Neuron (in vitro differentiated cells): ENCODE data around the gene HERC5.
"Not testable (repeated sequence)": the region's sequence is repeated elsewhere in the genome, so short reads cannot be mapped to it uniquely, and the experiment has no call there.

Source experiments
- H2AFZ ChIP-seq: one replicate; pipeline ENCODE4 v1.6.1; 2013; ENCODE audit warnings: low read depth, mild to moderate bottlenecking, inconsistent platforms, low read length, moderate library complexity
- H3K27me3 ChIP-seq: one replicate; pipeline ENCODE4 v1.6.1; 2013; ENCODE audit warnings: low read length; ENCODE audit not compliant: insufficient read depth
- H3K36me3 ChIP-seq: one replicate; pipeline ENCODE4 v1.6.1; 2013; ENCODE audit warnings: low read length; ENCODE audit not compliant: insufficient read depth
- H3K4me1 ChIP-seq: one replicate; pipeline ENCODE4 v1.6.1; 2013; ENCODE audit warnings: low read length; ENCODE audit not compliant: insufficient read depth
- H3K4me3 ChIP-seq: 2 replicates; pipeline ENCODE4 v1.5.1; 2013; ENCODE audit warnings: mild to moderate bottlenecking, low read length, moderate library complexity
- H3K9me3 ChIP-seq: one replicate; pipeline ENCODE4 v1.6.1; 2013; ENCODE audit warnings: low read length

The HERC5 gene

DNA sequence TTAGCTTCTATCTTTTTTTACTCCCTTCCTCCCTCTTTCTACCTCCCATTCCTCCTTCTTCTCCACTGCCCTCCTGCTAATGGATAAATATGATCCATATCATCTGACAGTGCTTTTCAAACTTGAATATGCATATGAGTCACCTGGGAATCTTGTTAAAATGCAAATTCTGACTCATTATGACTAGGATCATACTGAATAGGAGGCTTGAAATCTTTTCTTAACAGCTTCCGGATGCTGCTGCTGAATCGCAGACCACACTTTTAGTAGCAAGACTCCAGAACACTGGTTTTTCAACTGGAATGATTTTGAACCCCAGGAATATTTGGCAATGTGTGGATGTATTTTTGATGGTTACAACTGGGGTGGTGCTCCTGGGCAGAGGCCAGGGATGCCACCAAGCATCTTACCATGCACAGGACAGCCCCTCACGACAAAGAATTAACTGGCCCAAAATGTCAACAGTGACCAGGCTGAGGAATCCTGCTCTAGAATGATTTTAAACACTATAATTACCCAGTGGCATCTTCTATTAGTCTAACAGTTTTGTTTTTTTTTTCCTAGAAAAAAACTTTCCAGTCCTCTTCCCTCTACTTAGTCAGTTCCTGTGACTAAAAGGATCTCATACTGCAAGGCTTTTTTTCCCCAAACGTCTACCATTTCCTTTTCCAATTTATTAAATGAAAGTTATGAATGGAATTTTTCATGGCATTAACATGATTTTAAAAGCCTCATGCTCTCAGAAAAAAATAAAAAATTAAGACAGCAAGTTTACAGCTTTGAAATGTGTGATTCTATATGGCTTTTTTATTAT lies 77.2 kb downstream of the HERC5 start:
- Histone ChIP-seq H3K27me3 (peaks cover 3% of the 10 kb centered on the region), H3K4me1 (no peaks in the 10 kb centered on the region), H2AFZ (no peak overlapping the region), H3K4me3 (no peak overlapping the region), H3K9me3 (no peaks in the 10 kb centered on the region), H3K36me3 (no peaks in the 10 kb centered on the region)

DNA sequence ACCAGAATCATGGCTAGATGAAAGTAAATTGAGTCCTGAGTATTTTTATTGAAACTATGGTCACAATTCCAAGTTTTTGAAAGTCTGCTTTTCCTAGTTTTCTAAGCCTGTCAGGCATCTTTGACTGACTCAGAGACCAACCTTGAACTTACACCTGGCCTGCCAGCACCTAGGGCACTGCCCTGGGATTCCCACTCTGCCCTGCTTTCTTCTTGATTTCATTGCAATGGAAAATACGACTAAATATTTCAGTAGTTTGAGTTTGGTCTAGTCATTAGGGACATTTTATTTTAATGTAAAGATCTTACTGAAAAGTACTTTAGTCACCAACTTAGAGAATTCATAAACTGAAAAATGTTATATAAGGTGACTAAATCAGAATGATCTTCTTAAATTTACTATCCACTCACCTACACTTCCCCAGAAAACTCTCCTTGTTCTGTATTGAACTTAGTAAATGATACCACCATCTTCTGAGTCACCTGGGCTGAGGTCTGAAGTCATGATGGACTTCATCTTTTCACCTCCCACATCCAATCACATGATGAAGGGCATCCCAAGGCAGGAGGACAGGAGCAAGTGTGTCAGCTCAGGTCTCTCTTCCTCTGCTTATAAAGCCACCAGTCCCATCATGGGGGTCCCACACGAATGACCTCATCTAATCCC lies 78.3 kb downstream of the HERC5 start:
- Histone ChIP-seq H3K36me3 (no peaks in the 10 kb centered on the region), H3K9me3 (no peaks in the 10 kb centered on the region), H3K27me3 (peaks cover 3% of the 10 kb centered on the region), H3K4me3 (no peak overlapping the region), H3K4me1 (no peaks in the 10 kb centered on the region), H2AFZ (no peak overlapping the region)

DNA sequence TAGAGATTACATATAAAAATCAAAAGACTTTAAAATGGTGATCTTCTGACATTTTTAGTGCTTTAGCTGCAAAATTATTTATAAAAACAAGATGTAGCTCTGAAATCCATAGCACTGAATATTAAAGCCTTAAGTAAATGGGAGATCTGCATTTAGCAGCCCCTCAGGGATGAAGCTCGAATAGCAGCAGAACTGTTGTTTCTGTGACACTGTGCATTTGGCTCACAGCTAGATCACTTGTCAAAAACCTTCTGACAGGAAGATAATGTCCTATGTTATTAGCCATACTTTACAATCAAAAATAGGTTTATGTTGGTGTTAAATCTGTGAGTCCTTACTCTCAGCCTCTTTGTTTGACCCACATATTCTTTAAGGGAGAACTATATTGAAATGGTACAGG lies 80.8 kb downstream of the HERC5 start:
- H3K4me1 ChIP-seq: no peaks in the 10 kb centered on the region
- H2AFZ ChIP-seq: no peak overlapping the region
- H3K9me3 ChIP-seq: no peaks in the 10 kb centered on the region
- peaks cover 3% of the 10 kb centered on the region for H3K27me3 ChIP-seq
- no peak overlapping the region for H3K4me3 ChIP-seq
- no peaks in the 10 kb centered on the region for H3K36me3 ChIP-seq

DNA sequence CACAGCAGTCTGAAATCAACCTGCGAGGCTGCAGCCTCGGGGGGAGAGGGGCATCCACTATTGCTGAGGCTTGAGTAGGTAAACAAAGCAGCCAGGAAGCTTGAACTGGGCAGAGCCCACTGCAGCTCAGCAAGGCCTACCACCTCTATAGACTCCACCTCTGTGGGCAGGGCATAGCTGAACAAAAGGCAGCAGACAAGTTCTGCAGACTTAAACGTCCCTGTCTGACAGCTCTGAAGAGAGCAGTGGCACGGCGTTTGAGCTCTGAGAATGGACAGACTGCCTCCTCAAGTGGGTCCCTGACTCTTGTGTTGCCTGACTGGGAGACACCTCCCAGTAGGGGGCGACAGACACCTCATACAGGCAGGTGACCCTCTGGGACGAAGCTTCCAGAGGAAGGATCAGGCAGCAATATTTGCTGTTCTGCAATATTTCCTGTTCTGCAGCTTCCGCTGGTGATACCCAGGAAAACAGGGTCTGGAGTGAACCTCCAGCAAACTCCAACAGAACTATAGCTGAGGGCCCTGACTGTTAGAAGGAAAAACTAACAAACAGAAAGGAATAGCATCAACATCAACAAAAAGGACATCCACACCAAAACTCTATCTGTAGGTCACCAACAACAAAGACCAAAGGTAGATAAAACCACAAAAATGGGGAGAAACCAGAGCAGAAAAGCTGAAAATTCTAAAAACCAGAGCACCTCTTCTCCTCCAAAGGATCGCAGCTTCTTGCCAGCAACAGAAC lies 82.6 kb downstream of the HERC5 start:
- H3K4me1 ChIP-seq, H3K27me3 ChIP-seq, H3K9me3 ChIP-seq, H2AFZ ChIP-seq, H3K4me3 ChIP-seq, H3K36me3 ChIP-seq: not testable (repeated sequence)

DNA sequence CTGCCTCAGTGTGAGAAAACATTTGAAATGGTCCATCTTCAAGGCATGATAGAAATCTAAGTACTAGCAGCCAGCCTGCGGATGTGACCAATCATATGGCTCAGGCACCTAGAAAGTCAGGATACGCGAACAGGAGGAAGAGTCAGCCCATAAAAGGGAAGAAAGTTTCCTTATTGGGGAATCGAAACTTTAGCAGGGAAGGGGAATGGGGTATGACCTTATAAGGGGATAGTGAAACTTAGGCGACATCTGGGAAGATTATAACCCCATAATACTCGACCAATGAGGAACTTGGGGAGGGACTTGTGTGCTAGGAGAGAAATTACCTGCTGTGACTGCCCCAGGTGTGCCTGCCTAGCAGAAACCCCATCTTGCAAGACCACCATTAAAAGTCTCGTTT lies 92.9 kb downstream of the HERC5 start:
- Histone ChIP-seq H3K27me3 (no peaks in the 10 kb centered on the region), H3K4me3 (no peak overlapping the region), H3K36me3 (no peaks in the 10 kb centered on the region), H3K4me1 (no peaks in the 10 kb centered on the region), H2AFZ (no peak overlapping the region), H3K9me3 (no peaks in the 10 kb centered on the region)
